HEK293 (cell line): ENCODE results near the gene TRIM47.

ENCODE experiments used
- CTCF ChIA-PET: fragments of 350-600 bp; formaldehyde crosslinking; extraction: SDS; loops from one replicate; lab custom pipeline; 2021; ENCODE audit warnings: antibody characterized with exemption; lab: Yijun Ruan, JAX
- POLR2A ChIA-PET: fragments of 300-600 bp; formaldehyde crosslinking; extraction: SDS; loops from one replicate; lab custom pipeline; 2020; ENCODE audit warnings: antibody characterized with exemption, inconsistent platforms; lab: Yijun Ruan, JAX
- H3K27ac ChIP-seq: fragments of 200-500 bp; sonication (Bioruptor generic); 2 replicates; pipeline ENCODE4 v1.5.1; 2014; ENCODE audit warnings: low read depth, low read length, control low read depth, inconsistent platforms; ENCODE audit errors: extremely low read depth
- H3K36me3 ChIP-seq, 2 experiments: fragments of 200-500 bp in 1 of 2; sonication (Bioruptor generic) in 1 of 2; 1 replicate in 1 of 2; 2 replicates in 1 of 2; pipeline ENCODE4 v1.5.1; 2014 to 2017; ENCODE audit warnings: inconsistent platforms in 2 of 2, low read length in 2 of 2; ENCODE audit not compliant: control insufficient read depth in 2 of 2, insufficient read depth in 1 of 2
- H3K4me1 ChIP-seq: fragments of 200-500 bp; sonication (Bioruptor generic); 2 replicates; pipeline ENCODE4 v1.5.1; 2014; ENCODE audit warnings: mild to moderate bottlenecking, low read length, inconsistent platforms; ENCODE audit not compliant: control insufficient read depth, insufficient read depth
- H3K4me3 ChIP-seq: 2 replicates; pipeline ENCODE4 v1.5.1; 2011; ENCODE audit warnings: low read depth, mild to moderate bottlenecking, control low read depth, low read length, moderate library complexity
- H3K9me3 ChIP-seq: fragments of 200-500 bp; sonication (Bioruptor generic); 2 replicates; pipeline ENCODE4 v1.5.1; 2014; ENCODE audit warnings: low read depth, low read length, inconsistent platforms; ENCODE audit not compliant: control insufficient read depth, insufficient read depth
- KLF10 ChIP-seq: fragments of 450-650 bp; IDR thresholded peaks from 2 replicates; pipeline ENCODE4 v1.5.1; 2018; ENCODE audit warnings: missing biosample characterization, mild to moderate bottlenecking, missing genetic modification characterization
- PRDM10 ChIP-seq: fragments of 450-650 bp; formaldehyde crosslinking; IDR thresholded peaks from 2 replicates; pipeline ENCODE4 v1.5.1; 2016; ENCODE audit warnings: missing biosample characterization, missing genetic modification characterization
- SCRT1 ChIP-seq: fragments of 450-650 bp; formaldehyde crosslinking; IDR thresholded peaks from 2 replicates; pipeline ENCODE4 v1.5.1; 2016; ENCODE audit warnings: missing biosample characterization, missing genetic modification characterization, borderline replicate concordance
- ZBTB1 ChIP-seq: fragments of 450-650 bp; formaldehyde crosslinking; IDR thresholded peaks from 2 replicates; pipeline ENCODE4 v1.5.1; 2016; ENCODE audit warnings: missing biosample characterization, missing genetic modification characterization
- ZBTB20 ChIP-seq: fragments of 450-650 bp; formaldehyde crosslinking; IDR thresholded peaks from 2 replicates; pipeline ENCODE4 v1.5.1; 2016; ENCODE audit warnings: missing biosample characterization, missing genetic modification characterization
- ZFP37 ChIP-seq: fragments of 450-650 bp; formaldehyde crosslinking; IDR thresholded peaks from 2 replicates; pipeline ENCODE4 v1.5.1; 2016; ENCODE audit warnings: missing biosample characterization, missing genetic modification characterization
- ZFP41 ChIP-seq: fragments of 450-650 bp; formaldehyde crosslinking; IDR thresholded peaks from 2 replicates; pipeline ENCODE4 v1.5.1; 2016; ENCODE audit warnings: missing biosample characterization, missing genetic modification characterization, borderline replicate concordance
- ZFP69B ChIP-seq: fragments of 450-650 bp; formaldehyde crosslinking; IDR thresholded peaks from 2 replicates; pipeline ENCODE4 v1.5.1; 2016; ENCODE audit warnings: missing biosample characterization, missing genetic modification characterization
- ZIC2 ChIP-seq: fragments of 450-650 bp; formaldehyde crosslinking; IDR thresholded peaks from 2 replicates; pipeline ENCODE4 v1.5.1; 2016; ENCODE audit warnings: missing biosample characterization, missing genetic modification characterization
- ZNF121 ChIP-seq: fragments of 450-650 bp; formaldehyde crosslinking; IDR thresholded peaks from 2 replicates; pipeline ENCODE4 v1.5.1; 2016; ENCODE audit warnings: missing biosample characterization, missing genetic modification characterization
- ZNF248 ChIP-seq: fragments of 450-650 bp; formaldehyde crosslinking; IDR thresholded peaks from 2 replicates; pipeline ENCODE4 v1.5.1; 2017; ENCODE audit warnings: missing biosample characterization, missing genetic modification characterization
- ZNF280C ChIP-seq: fragments of 450-650 bp; formaldehyde crosslinking; IDR thresholded peaks from 2 replicates; pipeline ENCODE4 v1.5.1; 2016; ENCODE audit warnings: missing biosample characterization, missing genetic modification characterization
- ZNF280D ChIP-seq: fragments of 450-650 bp; formaldehyde crosslinking; IDR thresholded peaks from 2 replicates; pipeline ENCODE4 v1.5.1; 2016; ENCODE audit warnings: missing biosample characterization, missing genetic modification characterization
- ZNF37A ChIP-seq: fragments of 450-650 bp; IDR thresholded peaks from 2 replicates; pipeline ENCODE4 v1.5.1; 2018; ENCODE audit warnings: missing biosample characterization, missing genetic modification characterization
- ZNF398 ChIP-seq: fragments of 450-650 bp; formaldehyde crosslinking; IDR thresholded peaks from 2 replicates; pipeline ENCODE4 v1.5.1; 2017; ENCODE audit warnings: missing biosample characterization, missing genetic modification characterization
- ZNF449 ChIP-seq: fragments of 450-650 bp; formaldehyde crosslinking; IDR thresholded peaks from 2 replicates; pipeline ENCODE4 v1.5.1; 2017; ENCODE audit warnings: missing biosample characterization, mild to moderate bottlenecking, missing genetic modification characterization, moderate library complexity
- ZNF529 ChIP-seq: fragments of 450-650 bp; formaldehyde crosslinking; IDR thresholded peaks from 2 replicates; pipeline ENCODE4 v1.5.1; 2017; ENCODE audit warnings: missing genetic modification characterization, missing biosample characterization; ENCODE audit not compliant: insufficient replicate concordance
- ZNF558 ChIP-seq: fragments of 450-650 bp; formaldehyde crosslinking; IDR thresholded peaks from 2 replicates; pipeline ENCODE4 v1.5.1; 2016; ENCODE audit warnings: missing biosample characterization, missing genetic modification characterization
- ZNF629 ChIP-seq: fragments of 450-650 bp; formaldehyde crosslinking; IDR thresholded peaks from 2 replicates; pipeline ENCODE4 v1.5.1; 2017; ENCODE audit warnings: missing biosample characterization, missing genetic modification characterization
- ZNF768 ChIP-seq: fragments of 450-650 bp; formaldehyde crosslinking; IDR thresholded peaks from 2 replicates; pipeline ENCODE4 v1.5.1; 2018; ENCODE audit warnings: missing biosample characterization, mild to moderate bottlenecking, missing genetic modification characterization
- ZNF791 ChIP-seq: fragments of 450-650 bp; formaldehyde crosslinking; IDR thresholded peaks from 2 replicates; pipeline ENCODE4 v1.5.1; 2016; ENCODE audit warnings: missing biosample characterization, missing genetic modification characterization
- TF ChIP-seq, protein P1 (sequence below): fragments of 450-650 bp; formaldehyde crosslinking; optimal IDR thresholded peaks from 2 replicates; pipeline ENCODE3; 2016; ENCODE audit warnings: missing biosample characterization, mild to moderate bottlenecking, missing genetic modification characterization

TRIM47 gene

GRCh38 chr17:75921596-75921995 lies 43.2 kb upstream of the TRIM47 start:
- Histone ChIP-seq H3K9me3 (no peaks in the 10 kb centered on the region), H3K4me1 (no peaks in the 10 kb centered on the region)
- CTCF ChIA-PET = interaction anchor here (1.3 kb wide), 1 partner anchor 16 kb away, joined by 5 read pairs; no protein-coding TSS in a partner anchor
- TF ChIP-seq ZFP41 (tag by site-specific recombination) (no peak), ZFP37 (tag by site-specific recombination) (no peak), ZBTB1 (tag by site-specific recombination) (no peak), ZNF768 (no peak), ZNF280C (tag by site-specific recombination) (no peak), ZIC2 (tag by site-specific recombination) (no peak), ZNF121 (tag by site-specific recombination) (no peak), ZNF558 (no peak), KLF10 (tag by site-specific recombination) (no peak), ZNF791 (tag by site-specific recombination) (no peak), PRDM10 (tag by site-specific recombination) (no peak), ZNF37A (tag by site-specific recombination) (no peak), ZNF248 (tag by site-specific recombination) (no peak), SCRT1 (tag by site-specific recombination) (no peak), ZNF449 (tag by site-specific recombination) (no peak), ZBTB20 (tag by site-specific recombination) (no peak), ZFP69B (no peak)
- TF ChIP-seq, all 188 proteins: peak for 0
- Histone ChIP-seq H3K4me3 (no peak overlapping the region), H3K27ac (no peak overlapping the region), H3K36me3 (peaks cover 7 to 90% of the 10 kb centered on the region in 2 experiments; a peak in 2 of 3 replicates)
- POLR2A ChIA-PET = no interaction called here

GRCh38 chr17:75920045-75920560 lies 41.7 kb upstream of the TRIM47 start:
- POLR2A ChIA-PET = interaction anchor here (0.8 kb wide), 1 partner anchor 9 kb away, joined by 3 read pairs; no protein-coding TSS in a partner anchor
- no peak overlapping the region for H3K27ac ChIP-seq
- no peaks in the 10 kb centered on the region for H3K9me3 ChIP-seq
- peaks cover 12 to 79% of the 10 kb centered on the region in 2 experiments; a peak in 2 of 3 replicates for H3K36me3 ChIP-seq
- no peaks in the 10 kb centered on the region for H3K4me1 ChIP-seq
- H3K4me3 ChIP-seq = no peak overlapping the region
- CTCF ChIA-PET = interaction anchor here (0.6 kb wide), 1 partner anchor 38 kb away, joined by 3 read pairs; no protein-coding TSS in a partner anchor
- TF ChIP-seq ZNF529 (tag by site-specific recombination) (no peak), ZNF629 (tag by site-specific recombination) (no peak), ZNF280D (no peak), ZNF398 (tag by site-specific recombination) (no peak)
- TF ChIP-seq, protein P1, sequence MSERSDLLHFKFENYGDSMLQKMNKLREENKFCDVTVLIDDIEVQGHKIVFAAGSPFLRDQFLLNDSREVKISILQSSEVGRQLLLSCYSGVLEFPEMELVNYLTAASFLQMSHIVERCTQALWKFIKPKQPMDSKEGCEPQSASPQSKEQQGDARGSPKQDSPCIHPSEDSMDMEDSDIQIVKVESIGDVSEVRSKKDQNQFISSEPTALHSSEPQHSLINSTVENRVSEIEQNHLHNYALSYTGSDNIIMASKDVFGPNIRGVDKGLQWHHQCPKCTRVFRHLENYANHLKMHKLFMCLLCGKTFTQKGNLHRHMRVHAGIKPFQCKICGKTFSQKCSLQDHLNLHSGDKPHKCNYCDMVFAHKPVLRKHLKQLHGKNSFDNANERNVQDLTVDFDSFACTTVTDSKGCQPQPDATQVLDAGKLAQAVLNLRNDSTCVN = no peak
